ENCODE measurements around the gene GFRA1. TPM values are rescaled to one million over a fixed set of nuclear protein-coding genes. Genes with fewer than 3 reads are reported as not detected.

Gene GFRA1
- total and polyA plus RNA-seq, 2 donors (not counting 1 experiment from before 2014, with no cell fraction given), result 6.3 to 29.6 TPM

DNA sequence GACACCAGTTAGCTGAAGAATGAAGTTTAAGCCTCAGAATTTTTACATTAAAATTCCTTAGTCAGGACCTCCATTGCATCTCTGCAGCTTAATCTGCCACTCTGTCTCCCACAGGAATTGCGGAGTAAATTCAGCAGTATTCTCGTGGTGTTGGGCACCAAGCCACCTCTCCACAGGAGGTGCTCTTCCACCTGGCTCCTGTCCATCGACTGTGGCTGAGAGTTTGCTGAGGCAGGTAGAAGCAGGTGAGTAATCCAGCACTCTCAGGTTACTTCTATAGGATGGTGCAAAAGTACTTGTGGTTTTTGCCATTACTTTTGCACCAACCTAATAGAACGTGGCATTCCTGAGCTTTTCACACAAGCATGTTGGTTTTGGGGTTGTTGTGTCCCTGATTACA is 134.1 kb downstream of the GFRA1 start:
- Histone ChIP-seq H3K36me3 (ENCODE audit: control insufficient read depth, insufficient read depth, low read length) (no peaks in the 10 kb centered on the region), H3K4me1 (ENCODE audit: control insufficient read depth, extremely low read depth, insufficient read depth, low read length) (no peaks in the 10 kb centered on the region), H3K27me3 (ENCODE audit: control insufficient read depth, insufficient read depth, low read length) (no peaks in the 10 kb centered on the region), H3K9me3 (ENCODE audit: control insufficient read depth, insufficient read depth, low read depth, low read length) (no peaks in the 10 kb centered on the region), H3K27ac (ENCODE audit: insufficient read depth, low read length) (no peak overlapping the region), H3K79me2 (ENCODE audit: control insufficient read depth, insufficient read depth, low read length) (no peaks in the 10 kb centered on the region), H2AFZ (ENCODE audit: low read length) (no peak overlapping the region), H3K4me3 (replicated peaks in 1 of 4; ENCODE audit: control extremely low read depth in 1 of 4, insufficient read depth in 1 of 4, low read depth in 3 of 4, low read length in 4 of 4) (no peak overlapping the region), H3K4me2 (ENCODE audit: extremely low read depth, insufficient read depth, low read length) (no peak overlapping the region), H4K20me1 (ENCODE audit: control insufficient read depth, extremely low read depth, insufficient read depth, low read length) (no peaks in the 10 kb centered on the region), H3K9ac (ENCODE audit: insufficient read depth, low read length) (no peak overlapping the region)
- DNase-seq (ENCODE audit: low read depth in 2 of 2), result no peak
- TF ChIP-seq, protein P1, sequence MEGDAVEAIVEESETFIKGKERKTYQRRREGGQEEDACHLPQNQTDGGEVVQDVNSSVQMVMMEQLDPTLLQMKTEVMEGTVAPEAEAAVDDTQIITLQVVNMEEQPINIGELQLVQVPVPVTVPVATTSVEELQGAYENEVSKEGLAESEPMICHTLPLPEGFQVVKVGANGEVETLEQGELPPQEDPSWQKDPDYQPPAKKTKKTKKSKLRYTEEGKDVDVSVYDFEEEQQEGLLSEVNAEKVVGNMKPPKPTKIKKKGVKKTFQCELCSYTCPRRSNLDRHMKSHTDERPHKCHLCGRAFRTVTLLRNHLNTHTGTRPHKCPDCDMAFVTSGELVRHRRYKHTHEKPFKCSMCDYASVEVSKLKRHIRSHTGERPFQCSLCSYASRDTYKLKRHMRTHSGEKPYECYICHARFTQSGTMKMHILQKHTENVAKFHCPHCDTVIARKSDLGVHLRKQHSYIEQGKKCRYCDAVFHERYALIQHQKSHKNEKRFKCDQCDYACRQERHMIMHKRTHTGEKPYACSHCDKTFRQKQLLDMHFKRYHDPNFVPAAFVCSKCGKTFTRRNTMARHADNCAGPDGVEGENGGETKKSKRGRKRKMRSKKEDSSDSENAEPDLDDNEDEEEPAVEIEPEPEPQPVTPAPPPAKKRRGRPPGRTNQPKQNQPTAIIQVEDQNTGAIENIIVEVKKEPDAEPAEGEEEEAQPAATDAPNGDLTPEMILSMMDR (conservative IDR thresholded peaks at IDR 0.05 in 1 of 2, IDR thresholded peaks at IDR 0.05 in 1 of 2; ENCODE audit: low read depth in 1 of 2, low read length in 2 of 2), result no peak

DNA sequence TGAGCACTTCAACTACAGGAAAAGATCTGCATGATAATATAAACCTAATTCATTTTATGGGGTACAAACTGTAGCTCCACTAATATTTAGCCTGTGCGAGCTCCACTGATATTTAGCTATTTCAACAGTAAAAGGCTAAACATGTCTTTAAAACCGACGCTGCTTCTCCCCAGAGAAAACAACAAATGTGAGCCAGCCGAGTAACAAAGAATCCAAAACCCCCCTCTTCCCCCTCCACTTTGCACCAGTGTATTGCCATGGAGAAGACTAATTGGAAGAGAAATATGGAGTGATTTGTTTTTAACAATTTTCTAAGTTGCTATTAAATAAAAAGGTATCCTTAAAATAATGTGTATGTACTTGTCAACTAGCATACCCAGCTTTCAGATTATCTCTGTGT is 136.7 kb downstream of the GFRA1 start:
- H3K4me1 ChIP-seq (ENCODE audit: control insufficient read depth, extremely low read depth, insufficient read depth, low read length), result no peaks in the 10 kb centered on the region
- H3K9ac ChIP-seq (ENCODE audit: insufficient read depth, low read length), result no peak overlapping the region
- H3K4me3 ChIP-seq (replicated peaks in 1 of 4; ENCODE audit: control extremely low read depth in 1 of 4, insufficient read depth in 1 of 4, low read depth in 3 of 4, low read length in 4 of 4), result no peak overlapping the region
- no peak overlapping the region for H3K27ac ChIP-seq (ENCODE audit: insufficient read depth, low read length)
- H4K20me1 ChIP-seq (ENCODE audit: control insufficient read depth, extremely low read depth, insufficient read depth, low read length), result no peaks in the 10 kb centered on the region
- no peak for TF ChIP-seq EZH2 (IDR thresholded peaks at IDR 0.05; ENCODE audit: low read length, missing control alignments)
- TF ChIP-seq, protein P1 (conservative IDR thresholded peaks at IDR 0.05 in 1 of 2, IDR thresholded peaks at IDR 0.05 in 1 of 2; ENCODE audit: low read depth in 1 of 2, low read length in 2 of 2), result no peak
- H2AFZ ChIP-seq (ENCODE audit: low read length), result no peak overlapping the region
- no peak for DNase-seq (ENCODE audit: low read depth in 2 of 2)
- no peaks in the 10 kb centered on the region for H3K9me3 ChIP-seq (ENCODE audit: control insufficient read depth, insufficient read depth, low read depth, low read length)
- H3K36me3 ChIP-seq (ENCODE audit: control insufficient read depth, insufficient read depth, low read length), result no peaks in the 10 kb centered on the region
- no peaks in the 10 kb centered on the region for H3K27me3 ChIP-seq (ENCODE audit: control insufficient read depth, insufficient read depth, low read length)
- H3K79me2 ChIP-seq (ENCODE audit: control insufficient read depth, insufficient read depth, low read length), result no peaks in the 10 kb centered on the region
- H3K4me2 ChIP-seq (ENCODE audit: extremely low read depth, insufficient read depth, low read length), result no peak overlapping the region

DNA sequence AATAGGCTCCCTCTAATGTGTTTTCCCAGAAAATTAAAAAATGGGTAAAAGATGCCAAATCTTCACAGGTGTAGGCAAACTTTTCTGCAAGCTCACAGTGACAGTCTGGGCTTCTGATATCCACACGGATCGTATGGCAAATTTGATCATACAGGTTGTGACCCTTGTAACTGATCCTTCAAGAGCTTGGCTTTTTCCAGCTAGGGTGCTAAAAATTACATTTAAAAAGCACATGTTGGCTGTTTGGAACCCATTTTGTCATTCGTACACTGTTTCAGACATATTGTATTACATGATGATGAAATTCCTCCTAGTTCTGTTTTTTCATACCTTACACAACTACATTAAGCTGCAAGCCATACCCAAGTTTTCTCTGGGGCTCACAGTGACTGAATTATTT is 138.7 kb downstream of the GFRA1 start:
- H3K4me2 ChIP-seq (ENCODE audit: extremely low read depth, insufficient read depth, low read length), result no peak overlapping the region
- TF ChIP-seq, protein P1 (conservative IDR thresholded peaks at IDR 0.05 in 1 of 2, IDR thresholded peaks at IDR 0.05 in 1 of 2; ENCODE audit: low read depth in 1 of 2, low read length in 2 of 2), result no peak
- no peak for TF ChIP-seq EZH2 (IDR thresholded peaks at IDR 0.05; ENCODE audit: low read length, missing control alignments)
- H3K27me3 ChIP-seq (ENCODE audit: control insufficient read depth, insufficient read depth, low read length), result no peaks in the 10 kb centered on the region
- no peaks in the 10 kb centered on the region for H3K79me2 ChIP-seq (ENCODE audit: control insufficient read depth, insufficient read depth, low read length)
- no peak overlapping the region for H2AFZ ChIP-seq (ENCODE audit: low read length)
- H3K9me3 ChIP-seq (ENCODE audit: control insufficient read depth, insufficient read depth, low read depth, low read length), result no peaks in the 10 kb centered on the region
- no peaks in the 10 kb centered on the region for H3K4me1 ChIP-seq (ENCODE audit: control insufficient read depth, extremely low read depth, insufficient read depth, low read length)
- DNase-seq (ENCODE audit: low read depth in 2 of 2), result peak in 1 of 2 donors; percentile 3
- no peaks in the 10 kb centered on the region for H4K20me1 ChIP-seq (ENCODE audit: control insufficient read depth, extremely low read depth, insufficient read depth, low read length)
- no peaks in the 10 kb centered on the region for H3K36me3 ChIP-seq (ENCODE audit: control insufficient read depth, insufficient read depth, low read length)
- no peak overlapping the region for H3K9ac ChIP-seq (ENCODE audit: insufficient read depth, low read length)
- no peak overlapping the region for H3K4me3 ChIP-seq (replicated peaks in 1 of 4; ENCODE audit: control extremely low read depth in 1 of 4, insufficient read depth in 1 of 4, low read depth in 3 of 4, low read length in 4 of 4)
- H3K27ac ChIP-seq (ENCODE audit: insufficient read depth, low read length), result no peak overlapping the region
